Stimulated activated CD8-positive, alpha-beta memory T cell treated with anti-CD3 and anti-CD28 coated beads, Interleukin-2, amount 100 ng/mL, for 48 hours (primary cell): ENCODE measurements around the gene AMN.
A peak's percentile ranks its signal among the peaks of the same experiment; 100 is the strongest.

Source experiments
- DNase-seq, 2 donors: peaks; one replicate each; pipeline ENCODE4 v3.0.0-alpha.2; 2020; ENCODE audit warnings: low read depth in 2 of 2

AMN gene

DNA sequence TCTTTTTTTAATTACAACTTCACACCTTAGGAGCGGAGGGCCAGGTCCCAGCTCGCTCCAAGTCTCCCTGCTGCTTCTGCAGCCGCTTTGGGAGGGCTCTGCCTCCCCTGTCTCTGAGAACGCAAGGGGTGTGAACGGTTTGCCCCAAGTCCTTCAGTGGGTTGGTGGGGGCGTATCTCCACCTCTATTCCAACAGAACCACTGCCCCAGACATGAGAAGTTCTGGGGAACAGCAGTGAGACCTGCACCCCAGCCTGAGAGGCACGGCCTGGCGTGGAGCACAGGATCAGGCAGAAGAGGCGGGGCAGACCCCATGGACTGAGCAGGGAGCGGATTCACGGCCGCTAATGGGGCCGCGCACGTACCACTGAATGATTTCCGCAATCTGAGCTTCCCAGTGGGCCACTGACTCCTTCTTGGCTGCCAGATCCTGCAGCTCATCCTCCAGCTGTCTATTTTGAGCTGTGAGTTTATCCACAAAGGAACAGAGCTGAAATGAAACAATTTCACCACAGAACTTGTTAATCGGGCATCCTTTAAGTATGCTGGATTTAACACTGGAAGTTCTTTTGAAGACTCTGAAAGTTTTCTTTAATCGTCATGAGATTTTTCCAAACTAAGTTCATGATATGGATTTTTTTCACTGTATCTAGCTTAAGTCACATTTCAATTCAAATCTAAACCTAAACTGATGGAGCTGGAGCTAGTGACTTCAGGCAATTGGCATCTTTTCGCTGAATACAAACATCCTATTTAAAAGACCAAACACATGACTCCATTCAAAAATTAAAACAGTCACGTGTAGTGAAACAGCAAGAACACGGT is 44.4 kb downstream of the AMN start:
- no peak for DNase-seq

DNA sequence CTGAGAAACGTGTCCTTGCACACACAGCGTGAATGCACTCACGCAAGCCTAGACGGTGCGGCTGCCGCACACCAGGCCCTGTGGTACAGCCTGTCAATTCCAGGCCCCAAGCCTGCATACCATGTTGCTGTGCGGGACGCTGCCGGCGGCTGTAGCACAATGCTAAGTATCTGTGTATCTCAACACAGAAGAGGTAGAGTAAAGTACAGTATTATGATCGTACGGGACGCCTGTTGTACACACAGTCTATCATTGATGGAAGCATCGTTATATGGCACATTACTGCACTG is 45.0 kb downstream of the AMN start:
- DNase-seq, result no peak

DNA sequence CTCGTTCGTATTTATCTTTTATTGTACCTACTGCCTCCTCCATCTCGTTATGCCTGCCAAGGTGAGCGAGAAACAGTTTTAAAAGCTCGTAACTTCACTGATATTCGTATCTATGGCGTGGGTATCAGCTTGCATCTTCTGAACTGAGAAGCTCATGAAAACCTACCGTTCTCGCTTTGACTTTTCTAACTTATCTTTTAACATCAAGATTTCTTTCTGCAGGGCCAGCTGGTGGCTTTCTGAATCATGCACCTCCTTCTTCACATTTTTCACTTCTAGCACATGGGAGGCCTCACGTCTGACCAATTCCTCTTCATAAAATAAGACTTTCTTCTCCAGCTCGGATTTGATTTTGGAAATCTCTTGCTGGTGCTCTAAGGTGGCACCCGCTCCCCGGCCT is 45.8 kb downstream of the AMN start:
- DNase-seq, result no peak

GRCh38 chr14:102969060-102969791 is 46.8 kb downstream of the AMN start:
- DNase-seq, result no peak

DNA sequence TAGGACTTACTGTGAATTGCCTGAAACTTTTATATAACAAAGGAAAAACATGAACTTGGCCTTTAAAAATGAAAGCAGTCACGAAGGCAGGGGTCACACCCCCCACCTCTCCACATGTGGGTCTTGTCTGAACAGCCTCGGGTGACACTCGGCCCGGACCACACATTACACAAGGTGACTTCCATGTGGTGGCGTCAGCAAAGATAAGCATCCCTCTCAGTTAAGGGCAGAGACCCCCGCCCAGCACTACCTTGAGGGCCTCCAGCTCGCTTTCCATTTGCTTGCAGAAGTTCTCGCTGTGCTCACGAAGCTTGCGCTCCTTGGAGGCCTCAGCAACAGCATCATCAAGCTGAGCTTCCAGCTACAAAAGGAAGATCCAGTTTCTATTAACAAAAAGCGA is 47.4 kb downstream of the AMN start:
- DNase-seq, result no peak

DNA sequence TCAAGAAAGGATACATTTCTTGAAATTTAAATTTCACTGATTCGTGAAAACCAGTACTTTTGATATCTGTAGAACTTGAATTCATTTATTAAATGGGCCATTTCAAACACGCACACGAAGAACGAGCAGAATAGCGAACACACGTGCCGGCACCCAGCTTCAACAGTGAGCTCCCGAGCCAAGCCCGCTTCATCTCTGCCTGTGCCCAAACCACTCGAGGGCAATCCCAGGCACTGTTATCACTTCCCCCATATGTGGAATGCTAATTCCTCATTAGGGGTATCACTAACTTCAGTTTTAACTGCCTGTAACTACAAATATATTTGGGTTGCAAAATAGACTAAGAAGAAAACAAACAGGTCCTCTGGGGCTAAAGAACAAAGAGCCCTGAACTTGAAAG is 48.0 kb downstream of the AMN start:
- no peak for DNase-seq

- DNase-seq, result no peak
These were observed 48.9 kb downstream of the AMN start for GRCh38 chr14:102971314-102971713.

DNA sequence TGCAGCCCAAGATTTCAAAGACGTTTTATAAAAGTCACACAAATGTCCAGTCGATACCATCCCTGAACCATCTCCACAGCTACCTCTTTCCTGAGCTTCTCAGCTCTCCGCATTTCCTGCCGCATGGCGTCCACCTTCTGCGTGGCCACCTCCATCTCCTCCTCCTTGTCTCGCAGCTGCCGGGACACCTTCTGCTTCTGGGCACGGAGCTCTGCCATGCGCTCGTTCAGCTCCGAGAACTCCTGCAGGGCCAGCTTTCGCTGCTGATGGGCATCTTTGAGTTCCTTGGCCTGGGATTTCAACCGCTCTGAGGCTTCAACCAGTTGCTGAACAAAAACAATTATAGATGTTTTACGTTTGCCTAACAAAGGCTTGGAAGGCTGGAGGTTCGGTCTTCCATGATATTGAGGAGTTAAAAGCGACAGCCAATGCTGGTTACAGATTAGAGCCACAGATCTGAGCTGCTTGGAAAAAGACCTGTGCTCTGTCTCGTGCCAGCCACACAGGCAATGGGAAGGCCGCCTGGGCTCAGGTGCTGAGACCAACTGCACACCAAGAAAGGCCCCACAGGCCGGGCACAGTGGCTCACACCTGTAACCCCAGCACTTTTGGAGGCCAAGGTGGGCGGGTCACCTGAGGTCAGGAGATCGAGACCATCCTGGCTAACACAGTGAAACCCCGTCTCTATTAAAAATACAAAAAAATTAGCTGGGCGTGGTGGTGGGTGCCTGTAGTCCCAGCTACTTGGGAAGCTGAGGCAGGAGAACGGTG is 49.6 kb downstream of the AMN start:
- no peak for DNase-seq

- no peak for DNase-seq
These were observed 51.3 kb downstream of the AMN start for GRCh38 chr14:102973706-102974285.

GRCh38 chr14:102975662-102976061 is 53.2 kb downstream of the AMN start:
- no peak for DNase-seq

GRCh38 chr14:102977475-102977874 is 55.0 kb downstream of the AMN start:
- no peak for DNase-seq

DNA sequence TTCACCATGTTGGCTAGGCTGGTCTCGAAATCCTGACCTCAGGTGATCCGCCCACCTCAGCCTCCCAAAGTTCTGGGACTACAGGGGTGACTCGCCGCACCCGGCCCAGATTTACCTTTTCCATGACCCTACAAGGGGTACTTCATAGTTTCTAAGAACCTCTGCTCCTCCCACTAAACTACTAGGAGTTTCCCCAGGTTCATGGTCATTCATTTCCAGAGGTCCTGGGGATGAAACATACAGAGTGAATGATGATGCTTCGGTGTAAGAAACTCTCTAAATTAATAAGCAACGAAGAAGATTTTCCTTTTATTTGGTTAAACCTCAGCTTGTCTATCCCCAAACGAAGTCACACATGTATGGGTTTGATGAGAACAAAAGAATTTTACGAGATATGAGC is 56.9 kb downstream of the AMN start:
- DNase-seq, result peak in 1 of 2 donors; percentile 26

- no peak for DNase-seq
These were observed 57.9 kb downstream of the AMN start for GRCh38 chr14:102980409-102980810.
